Progenitor cell of endocrine pancreas (in vitro differentiated cells): ENCODE measurements around the gene GALNS. TPM values are rescaled to one million over a fixed set of nuclear protein-coding genes. Genes with fewer than 3 reads are reported as not detected.

ENCODE experiments used
- DNase-seq: peaks from one replicate; pipeline ENCODE4 v3.0.0; 2021; ENCODE audit warnings: low spot score; ENCODE audit not compliant: unreplicated experiment
- H3K27ac Mint-ChIP-seq: 2 replicates; pipeline ENCODE4 v1.8.0; 2021; ENCODE audit warnings: mild to moderate bottlenecking, moderate library complexity, mixed read lengths
- H3K27me3 Mint-ChIP-seq: 2 replicates; pipeline ENCODE4 v1.8.0; 2021; ENCODE audit warnings: mixed read lengths
- H3K36me3 Mint-ChIP-seq: 2 replicates; pipeline ENCODE4 v1.8.0; 2022; ENCODE audit warnings: mixed read lengths; ENCODE audit not compliant: insufficient read depth
- H3K4me1 Mint-ChIP-seq: 2 replicates; pipeline ENCODE4 v1.8.0; 2021; ENCODE audit warnings: low read depth, mixed read lengths
- H3K4me3 Mint-ChIP-seq: 2 replicates; pipeline ENCODE4 v1.8.0; 2021; ENCODE audit warnings: low read depth, mild to moderate bottlenecking, moderate library complexity, mixed read lengths
- H3K9me3 Mint-ChIP-seq: 2 replicates; pipeline ENCODE4 v1.8.0; 2021; ENCODE audit warnings: low read depth, mixed read lengths
- total RNA-seq: library from RNA; stranded (reverse); gene quantifications from 2 replicates; pipeline ENCODE4 v1.2.1, GENCODE V29; 2021
- TF ChIP-seq, protein P1 (sequence below): fragments of 200-600 bp; sonication (generic); IDR thresholded peaks from one replicate; pipeline ENCODE4 v1.5.0; 2021; ENCODE audit warnings: antibody characterized with exemption, mild to moderate bottlenecking; ENCODE audit not compliant: unreplicated experiment

Gene GALNS
- total RNA-seq, 1 donor from 2014 or later, result 32.7 TPM

DNA sequence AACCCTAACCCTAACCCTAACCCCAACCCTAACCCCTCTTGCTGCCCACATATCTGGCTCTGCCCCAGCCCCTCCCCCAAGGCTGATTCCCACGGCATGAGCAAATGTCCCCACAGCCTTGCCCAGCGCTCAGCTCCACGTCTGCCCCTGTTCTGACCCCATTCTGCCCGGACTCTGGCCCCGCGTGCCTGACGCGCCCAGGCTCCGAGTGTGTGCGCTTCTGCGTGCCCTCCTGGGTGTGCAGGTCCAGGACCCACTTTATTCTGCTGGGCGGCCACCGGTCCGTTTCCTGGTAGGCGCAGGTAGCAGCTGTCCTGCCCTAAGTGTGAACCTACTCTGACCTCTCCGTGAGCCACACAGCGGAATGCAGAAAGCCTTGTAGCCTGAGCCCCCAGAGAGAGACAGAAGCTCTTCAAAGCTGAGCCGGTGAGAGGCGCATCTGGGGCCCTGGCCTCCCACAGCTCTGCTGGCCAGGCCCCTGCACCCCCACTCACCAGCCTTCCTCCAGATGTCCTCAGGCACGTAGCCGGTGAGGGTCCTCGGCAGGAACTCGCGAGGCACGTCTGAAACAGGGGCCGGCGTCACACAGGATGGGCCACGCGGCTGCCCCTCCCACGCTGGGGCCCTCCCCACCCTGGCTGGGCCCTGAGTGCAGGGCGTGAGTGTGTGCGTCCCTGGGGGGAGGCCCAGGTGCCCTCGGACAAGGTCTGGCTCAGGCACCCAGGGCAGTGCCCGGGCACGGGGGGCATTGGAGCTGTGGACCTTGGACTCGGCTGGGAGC lies 23.7 kb upstream of the GALNS start:
- TF ChIP-seq, protein P1, sequence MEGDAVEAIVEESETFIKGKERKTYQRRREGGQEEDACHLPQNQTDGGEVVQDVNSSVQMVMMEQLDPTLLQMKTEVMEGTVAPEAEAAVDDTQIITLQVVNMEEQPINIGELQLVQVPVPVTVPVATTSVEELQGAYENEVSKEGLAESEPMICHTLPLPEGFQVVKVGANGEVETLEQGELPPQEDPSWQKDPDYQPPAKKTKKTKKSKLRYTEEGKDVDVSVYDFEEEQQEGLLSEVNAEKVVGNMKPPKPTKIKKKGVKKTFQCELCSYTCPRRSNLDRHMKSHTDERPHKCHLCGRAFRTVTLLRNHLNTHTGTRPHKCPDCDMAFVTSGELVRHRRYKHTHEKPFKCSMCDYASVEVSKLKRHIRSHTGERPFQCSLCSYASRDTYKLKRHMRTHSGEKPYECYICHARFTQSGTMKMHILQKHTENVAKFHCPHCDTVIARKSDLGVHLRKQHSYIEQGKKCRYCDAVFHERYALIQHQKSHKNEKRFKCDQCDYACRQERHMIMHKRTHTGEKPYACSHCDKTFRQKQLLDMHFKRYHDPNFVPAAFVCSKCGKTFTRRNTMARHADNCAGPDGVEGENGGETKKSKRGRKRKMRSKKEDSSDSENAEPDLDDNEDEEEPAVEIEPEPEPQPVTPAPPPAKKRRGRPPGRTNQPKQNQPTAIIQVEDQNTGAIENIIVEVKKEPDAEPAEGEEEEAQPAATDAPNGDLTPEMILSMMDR, result no peak
- peaks cover 3% of the 10 kb centered on the region for H3K36me3 Mint-ChIP-seq

DNA sequence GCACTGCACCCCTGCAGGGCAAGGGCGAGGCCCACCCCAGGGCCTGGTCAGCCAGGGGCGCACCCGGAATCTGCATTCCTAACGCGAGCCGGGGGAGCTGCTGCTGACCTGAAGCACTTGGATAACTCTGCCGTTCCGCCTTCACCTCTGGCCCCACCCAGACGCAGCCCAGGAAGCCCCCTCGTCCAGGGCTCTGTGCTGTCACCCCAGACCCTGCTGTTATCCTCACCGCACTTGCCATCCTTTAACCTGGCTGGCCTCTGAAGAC lies 23.0 kb upstream of the GALNS start:
- no peak for DNase-seq
- peaks cover 1% of the 10 kb centered on the region for H3K4me1 Mint-ChIP-seq
- TF ChIP-seq, protein P1, result no peak
- peaks cover 3% of the 10 kb centered on the region for H3K36me3 Mint-ChIP-seq
- H3K27me3 Mint-ChIP-seq, result no peaks in the 10 kb centered on the region
- no peak overlapping the region for H3K27ac Mint-ChIP-seq
- H3K9me3 Mint-ChIP-seq, result no peaks in the 10 kb centered on the region
- H3K4me3 Mint-ChIP-seq, result no peak overlapping the region

More for the DNA sequence above, 23.7 kb upstream of the GALNS start:
- DNase-seq, result no peak
- no peaks in the 10 kb centered on the region for H3K27me3 Mint-ChIP-seq
- H3K27ac Mint-ChIP-seq, result no peak overlapping the region
- H3K4me3 Mint-ChIP-seq, result no peak overlapping the region
- peaks cover 1% of the 10 kb centered on the region for H3K4me1 Mint-ChIP-seq
- no peaks in the 10 kb centered on the region for H3K9me3 Mint-ChIP-seq

DNA sequence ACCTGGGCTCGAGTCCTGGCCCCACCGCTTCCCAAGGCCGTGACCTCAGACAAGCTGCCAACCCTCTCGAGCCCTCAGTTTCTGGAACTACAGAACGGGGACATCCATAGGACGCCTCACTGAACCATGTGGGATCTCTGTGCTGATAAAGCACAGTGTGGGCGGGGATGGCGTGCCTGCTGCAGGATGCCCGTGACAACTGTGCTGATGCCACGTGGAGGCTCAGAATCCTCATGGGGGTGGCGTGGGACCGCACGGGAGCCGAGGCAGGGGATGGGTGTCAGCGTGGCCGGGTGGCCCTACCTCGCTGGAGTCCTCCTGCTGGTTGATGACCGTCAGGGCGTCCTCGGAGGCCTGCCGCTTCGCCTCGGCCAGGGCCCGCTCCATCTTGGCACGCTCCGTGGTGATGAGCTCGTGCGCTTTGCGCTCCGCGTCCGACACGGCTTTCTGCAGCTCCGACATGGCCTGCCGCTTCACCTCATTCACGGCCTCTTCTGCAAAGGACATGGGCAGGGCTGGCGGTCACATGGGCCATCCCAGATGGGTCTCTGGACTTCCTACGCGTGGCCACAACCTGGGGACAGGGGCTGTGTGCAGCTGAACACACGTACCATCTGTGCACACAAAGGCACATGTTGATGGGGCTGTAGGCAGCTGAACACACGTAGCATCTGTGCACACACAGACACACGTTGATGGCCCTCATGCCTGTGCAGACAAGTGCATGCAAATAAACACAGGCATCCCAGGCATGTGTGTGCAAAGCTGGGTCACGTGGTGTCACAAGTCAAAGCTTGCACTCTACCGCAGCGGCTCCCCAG lies 22.4 kb upstream of the GALNS start:
- TF ChIP-seq, protein P1, result no peak
- H3K4me3 Mint-ChIP-seq, result no peak overlapping the region
- peaks cover 1% of the 10 kb centered on the region for H3K4me1 Mint-ChIP-seq
- H3K36me3 Mint-ChIP-seq, result peaks cover 3% of the 10 kb centered on the region
- no peak overlapping the region for H3K27ac Mint-ChIP-seq
- DNase-seq, result no peak
- H3K9me3 Mint-ChIP-seq, result no peaks in the 10 kb centered on the region
- no peaks in the 10 kb centered on the region for H3K27me3 Mint-ChIP-seq

DNA sequence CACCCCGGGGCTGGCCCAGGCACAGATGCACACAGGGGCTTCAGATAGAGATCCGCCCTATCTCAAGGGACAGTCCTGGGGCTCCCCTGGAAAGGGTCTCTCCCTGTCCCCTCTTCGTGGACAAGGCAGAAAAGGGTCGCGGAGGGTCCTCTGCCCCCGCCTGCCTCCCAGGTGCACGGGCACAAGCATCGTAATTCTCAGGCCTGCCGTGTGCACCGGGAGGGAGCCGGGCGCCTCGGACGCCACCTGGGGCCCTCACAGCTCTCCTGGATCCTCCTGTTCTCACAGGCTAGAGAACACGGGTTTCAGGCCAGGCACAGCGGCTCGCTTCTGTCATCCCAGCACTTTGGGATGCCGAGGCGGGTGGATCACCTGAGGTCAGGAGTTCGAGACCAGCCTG lies 21.6 kb upstream of the GALNS start:
- TF ChIP-seq, protein P1, result no peak
- H3K4me3 Mint-ChIP-seq, result no peak overlapping the region
- no peaks in the 10 kb centered on the region for H3K9me3 Mint-ChIP-seq
- H3K36me3 Mint-ChIP-seq, result peaks cover 3% of the 10 kb centered on the region
- peaks cover 1% of the 10 kb centered on the region for H3K4me1 Mint-ChIP-seq
- DNase-seq, result no peak
- no peak overlapping the region for H3K27ac Mint-ChIP-seq
- no peaks in the 10 kb centered on the region for H3K27me3 Mint-ChIP-seq

DNA sequence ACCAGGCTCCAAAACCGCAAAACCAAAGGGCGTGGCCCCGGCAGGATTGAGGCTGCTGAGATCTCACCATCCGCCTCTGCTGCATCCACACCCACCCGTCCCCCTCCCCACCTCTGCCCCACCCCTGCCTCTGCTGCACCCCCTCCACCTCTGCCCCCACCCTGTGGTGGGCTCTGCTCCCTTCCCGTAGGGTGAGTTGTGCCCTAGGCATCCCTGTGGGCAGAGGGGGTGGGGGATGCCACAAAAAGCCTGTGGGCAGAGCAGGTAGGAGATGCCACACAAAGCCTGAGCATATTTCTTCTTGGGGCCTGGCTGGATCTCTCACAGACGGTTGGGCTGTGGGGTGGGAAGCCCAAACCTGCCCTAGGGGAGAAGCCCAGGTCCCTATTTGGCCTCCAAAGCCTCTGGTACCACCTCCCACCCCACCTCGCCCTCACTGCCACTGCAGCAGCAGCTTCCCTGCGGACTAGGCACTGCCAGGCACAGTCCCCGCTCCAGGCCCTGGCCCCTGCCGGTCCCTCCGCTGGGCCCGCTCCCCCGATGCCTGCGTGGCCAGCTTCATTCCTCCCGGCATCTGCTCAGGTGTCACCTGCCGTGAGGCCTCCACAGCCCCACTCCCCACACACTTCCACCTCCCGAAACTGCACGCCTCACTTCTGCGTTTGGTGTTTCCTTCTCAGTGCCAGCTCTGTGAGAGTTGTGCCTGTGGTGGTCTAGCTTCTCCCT lies 21.0 kb upstream of the GALNS start:
- Mint-ChIP-seq H3K36me3 (peaks cover 1% of the 10 kb centered on the region), H3K4me3 (no peak overlapping the region), H3K9me3 (no peaks in the 10 kb centered on the region), H3K27me3 (no peaks in the 10 kb centered on the region), H3K4me1 (peaks cover 1% of the 10 kb centered on the region), H3K27ac (no peak overlapping the region)
- DNase-seq, result no peak
- TF ChIP-seq, protein P1, result no peak
